ENCODE measurements around the gene DHX32. TPM values are rescaled to one million over a fixed set of nuclear protein-coding genes. Genes with fewer than 3 reads are reported as not detected.

Gene DHX32
- total and polyA plus RNA-seq, 2 donors (not counting 3 experiments of a cell fraction or from before 2014, with no cell fraction given), result 17.1 to 29.6 TPM

GRCh38 chr10:125871338-125871737 lies 9.8 kb downstream of the DHX32 start:
- no peaks in the 10 kb centered on the region for H4K20me1 ChIP-seq (replicated peaks; ENCODE audit: control insufficient read depth, extremely low read depth, insufficient read depth, low read length)
- ChIA-PET CTCF (interaction anchor here (1.4 kb wide), 1 partner anchor 11 kb away, joined by 7 read pairs; no protein-coding TSS in a partner anchor), POLR2A (no interaction called here)
- no peak overlapping the region for H3K9ac ChIP-seq (replicated peaks; ENCODE audit: extremely low read depth, insufficient read depth, low read length)
- no peak overlapping the region for H3K27ac ChIP-seq (ENCODE audit: insufficient read depth, low read depth, low read length)
- DNase-seq (ENCODE audit: low read depth, low spot score) (no peak), FAIRE-seq (no peak)
- no peaks in the 10 kb centered on the region for H3K79me2 ChIP-seq (ENCODE audit: control insufficient read depth, insufficient read depth, low read length)
- no peak overlapping the region for H3K4me3 ChIP-seq (replicated peaks in 1 of 3; ENCODE audit: insufficient read depth in 1 of 3, low read depth in 1 of 3, low read length in 3 of 3)
- TF ChIP-seq POLR2A (IDR thresholded peaks at IDR 0.05; ENCODE audit: low read depth, low read length) (no peak), EZH2 (IDR thresholded peaks at IDR 0.05; ENCODE audit: borderline replicate concordance, low read depth, low read length, severe bottlenecking) (no peak), MYC (IDR thresholded peaks at IDR 0.05; ENCODE audit: low read depth, low read length) (no peak), MAX (IDR thresholded peaks at IDR 0.05; ENCODE audit: insufficient read depth, insufficient read length) (no peak)
- H3K9me3 ChIP-seq (replicated peaks; ENCODE audit: control insufficient read depth, insufficient read depth, low read length), result no peaks in the 10 kb centered on the region
- peaks cover 0 to 5% of the 10 kb centered on the region in 2 experiments for H3K36me3 ChIP-seq (ENCODE audit: control insufficient read depth in 2 of 2, extremely low read depth in 1 of 2, insufficient read depth in 2 of 2, low read length in 2 of 2)
- H3K4me2 ChIP-seq (ENCODE audit: insufficient read depth, low read length), result no peak overlapping the region
- no peak overlapping the region for H2AFZ ChIP-seq (ENCODE audit: low read depth, low read length)
- BruUV-seq (replicated peaks), result no TSS peak
- H3K4me1 ChIP-seq (ENCODE audit: control insufficient read depth, extremely low read depth, insufficient read depth, low read length), result no peaks in the 10 kb centered on the region
- intact Hi-C loops (cut with micrococcal nuclease), result no loop called here
- H3K27me3 ChIP-seq (ENCODE audit: control insufficient read depth in 2 of 2, insufficient read depth in 2 of 2, low read length in 2 of 2), result no peaks in the 10 kb centered on the region
- no peaks in the 10 kb centered on the region for H3K9me1 ChIP-seq (replicated peaks; ENCODE audit: control insufficient read depth, extremely low read depth, insufficient read depth, low read length)
- dilution Hi-C loops (cut with MboI; ENCODE audit: extremely low pct_ligation_motif_present, low sequenced_read_pairs), result no loop called here

DNA sequence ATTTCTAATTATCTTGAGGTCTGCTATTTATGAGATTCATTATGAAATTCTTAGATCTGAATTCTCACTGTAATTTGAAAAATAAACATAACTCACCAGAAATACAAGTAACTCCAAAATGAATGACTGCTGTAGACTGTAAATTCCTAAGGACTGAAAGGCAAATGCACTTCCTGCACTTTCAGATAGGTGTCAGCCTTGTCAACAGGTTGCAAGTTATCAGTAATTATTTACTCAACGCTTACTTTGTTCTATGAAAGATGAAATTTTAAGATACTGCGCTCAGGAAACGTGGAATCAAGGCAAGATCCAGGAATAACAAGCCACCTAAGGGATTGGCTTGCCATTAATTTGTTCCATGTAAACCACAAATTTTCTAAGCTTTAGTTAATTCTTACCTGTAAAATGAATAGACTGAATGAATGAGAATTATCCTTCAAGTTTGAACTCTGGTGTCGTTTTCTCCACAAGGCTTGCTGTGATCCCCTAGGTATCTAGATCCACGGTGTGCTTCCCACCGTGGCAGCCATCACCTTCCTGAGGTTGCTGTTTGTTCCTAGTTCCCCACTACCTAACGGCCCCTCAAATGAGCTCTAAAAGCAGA lies 12.6 kb downstream of the DHX32 start:
- Histone ChIP-seq H3K4me1 (ENCODE audit: control insufficient read depth, extremely low read depth, insufficient read depth, low read length) (no peaks in the 10 kb centered on the region), H3K9me3 (replicated peaks; ENCODE audit: control insufficient read depth, insufficient read depth, low read length) (no peaks in the 10 kb centered on the region), H3K9me1 (replicated peaks; ENCODE audit: control insufficient read depth, extremely low read depth, insufficient read depth, low read length) (no peaks in the 10 kb centered on the region), H3K4me3 (replicated peaks in 1 of 3; ENCODE audit: insufficient read depth in 1 of 3, low read depth in 1 of 3, low read length in 3 of 3) (no peak overlapping the region), H3K36me3 (ENCODE audit: control insufficient read depth in 2 of 2, extremely low read depth in 1 of 2, insufficient read depth in 2 of 2, low read length in 2 of 2) (peaks cover 4 to 8% of the 10 kb centered on the region in 2 experiments), H3K27me3 (ENCODE audit: control insufficient read depth in 2 of 2, insufficient read depth in 2 of 2, low read length in 2 of 2) (no peaks in the 10 kb centered on the region), H2AFZ (ENCODE audit: low read depth, low read length) (no peak overlapping the region), H3K9ac (replicated peaks; ENCODE audit: extremely low read depth, insufficient read depth, low read length) (no peak overlapping the region), H4K20me1 (replicated peaks; ENCODE audit: control insufficient read depth, extremely low read depth, insufficient read depth, low read length) (no peaks in the 10 kb centered on the region), H3K79me2 (ENCODE audit: control insufficient read depth, insufficient read depth, low read length) (no peaks in the 10 kb centered on the region), H3K4me2 (ENCODE audit: insufficient read depth, low read length) (no peak overlapping the region), H3K27ac (ENCODE audit: insufficient read depth, low read depth, low read length) (no peak overlapping the region)
- peak; percentile 73 for DNase-seq (ENCODE audit: low read depth, low spot score)
- no TSS peak for BruUV-seq (replicated peaks)
- CTCF ChIA-PET, result interaction anchor here (0.8 to 3.3 kb wide), 11 partner anchors 11 to 1986 kb away, joined by 3 to 24 read pairs (median 4); no protein-coding TSS in a partner anchor
- POLR2A ChIA-PET, result no interaction called here
- dilution Hi-C loops (cut with MboI; ENCODE audit: extremely low pct_ligation_motif_present, low sequenced_read_pairs) (no loop called here), intact Hi-C loops (cut with micrococcal nuclease) (loop anchor here (1.0 to 5.0 kb wide), 6 partner anchors 66 to 881 kb away; no protein-coding TSS in a partner anchor)
- peak; percentile 86 for FAIRE-seq
- TF ChIP-seq CTCF (IDR thresholded peaks at IDR 0.05; ENCODE audit: extremely low read depth in 1 of 2, insufficient read depth in 1 of 2, low read depth in 1 of 2, low read length in 2 of 2) (peak; percentile 57 to 61), MYC (IDR thresholded peaks at IDR 0.05; ENCODE audit: low read depth, low read length) (no peak)
